Central memory CD8-positive, alpha-beta T cell (primary cell): ENCODE measurements around the gene PHC1.
"Not testable (repeated sequence)": the region's sequence is repeated elsewhere in the genome, so short reads cannot be mapped to it uniquely, and the experiment has no call there.

ENCODE experiments used
- ATAC-seq: fragments of 150-1000 bp; cut with Tn5 transposase; replicated peaks from 2 replicates; pipeline ENCODE4 v1.10.0; 2022; ENCODE audit warnings: mild to moderate bottlenecking, moderate FRiP score, moderate number of reproducible peaks; ENCODE audit not compliant: poor library complexity, severe bottlenecking; ENCODE audit errors: extremely low read depth
- DNase-seq, 2 donors: peaks; one replicate each; pipeline ENCODE4 v3.0.0; 2021; ENCODE audit warnings: low spot score in 2 of 2
- H3K27ac Mint-ChIP-seq: one replicate; pipeline ENCODE4 v1.8.0; 2022; ENCODE audit warnings: low read depth, mild to moderate bottlenecking, moderate library complexity, mixed read lengths
- H3K27me3 Mint-ChIP-seq: one replicate; pipeline ENCODE4 v1.8.0; 2022; ENCODE audit warnings: mixed read lengths
- H3K36me3 Mint-ChIP-seq: one replicate; pipeline ENCODE4 v1.8.0; 2022; ENCODE audit warnings: mild to moderate bottlenecking, moderate library complexity, mixed read lengths; ENCODE audit not compliant: insufficient read depth
- H3K4me1 Mint-ChIP-seq: one replicate; pipeline ENCODE4 v1.8.0; 2022; ENCODE audit warnings: mixed read lengths
- H3K4me3 Mint-ChIP-seq: one replicate; pipeline ENCODE4 v1.8.0; 2022; ENCODE audit warnings: mild to moderate bottlenecking, moderate library complexity, mixed read lengths
- H3K9me3 Mint-ChIP-seq: one replicate; pipeline ENCODE4 v1.8.0; 2022; ENCODE audit warnings: mixed read lengths

The PHC1 gene

GRCh38 chr12:8894986-8895385 is 19.3 kb upstream of the PHC1 start:
- peaks cover 6% of the 10 kb centered on the region for H3K4me1 Mint-ChIP-seq

DNA sequence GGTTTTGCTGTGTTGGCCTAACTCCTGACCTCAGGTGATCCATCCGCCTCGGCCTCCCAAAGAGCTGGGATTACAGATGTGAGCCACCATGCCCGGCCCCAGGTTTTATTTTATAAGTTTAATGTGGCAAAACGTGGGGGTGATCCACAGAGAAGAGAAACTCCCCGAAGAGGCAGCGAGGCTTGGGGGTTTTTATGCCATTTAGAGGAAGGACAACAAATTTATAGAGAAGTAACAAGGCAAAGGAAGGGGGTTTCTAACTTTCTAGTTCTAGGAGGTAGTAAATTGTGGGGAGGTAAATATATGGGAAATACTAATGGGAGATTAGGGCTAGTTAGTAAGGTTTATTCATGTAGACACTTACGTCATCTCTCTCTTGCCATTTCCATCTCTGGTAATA is 17.2 kb upstream of the PHC1 start:
- Mint-ChIP-seq H3K4me1 (no peaks in the 10 kb centered on the region), H3K36me3 (no peaks in the 10 kb centered on the region), H3K27ac (no peak overlapping the region), H3K9me3 (no peaks in the 10 kb centered on the region), H3K4me3 (no peak overlapping the region), H3K27me3 (no peaks in the 10 kb centered on the region)
- ATAC-seq (no peak), DNase-seq (no peak)

More at GRCh38 chr12:8894986-8895385, 19.3 kb upstream of the PHC1 start:
- Mint-ChIP-seq H3K4me3 (no peak overlapping the region), H3K36me3 (no peaks in the 10 kb centered on the region), H3K27ac (no peak overlapping the region), H3K27me3 (no peaks in the 10 kb centered on the region), H3K9me3 (no peaks in the 10 kb centered on the region)
- DNase-seq, result no peak
- no peak for ATAC-seq

GRCh38 chr12:8899830-8900229 is 14.5 kb upstream of the PHC1 start:
- H3K27me3 Mint-ChIP-seq, result peaks cover 11% of the 10 kb centered on the region
- no peak for DNase-seq
- no peaks in the 10 kb centered on the region for H3K36me3 Mint-ChIP-seq
- H3K27ac Mint-ChIP-seq, result no peak overlapping the region
- no peak for ATAC-seq
- H3K9me3 Mint-ChIP-seq, result no peaks in the 10 kb centered on the region
- H3K4me1 Mint-ChIP-seq, result no peaks in the 10 kb centered on the region
- no peak overlapping the region for H3K4me3 Mint-ChIP-seq

GRCh38 chr12:8902703-8903102 is 11.6 kb upstream of the PHC1 start:
- H3K4me3 Mint-ChIP-seq, H3K9me3 Mint-ChIP-seq, H3K4me1 Mint-ChIP-seq, ATAC-seq, DNase-seq, H3K27ac Mint-ChIP-seq, H3K36me3 Mint-ChIP-seq: not testable (repeated sequence)
- peaks cover 11% of the 10 kb centered on the region for H3K27me3 Mint-ChIP-seq

GRCh38 chr12:8903646-8904045 is 10.7 kb upstream of the PHC1 start:
- Mint-ChIP-seq H3K27me3 (peaks cover 11% of the 10 kb centered on the region), H3K9me3 (no peaks in the 10 kb centered on the region), H3K4me3 (no peak overlapping the region), H3K4me1 (no peaks in the 10 kb centered on the region), H3K27ac (no peak overlapping the region), H3K36me3 (no peaks in the 10 kb centered on the region)
- DNase-seq (no peak), ATAC-seq (no peak)

DNA sequence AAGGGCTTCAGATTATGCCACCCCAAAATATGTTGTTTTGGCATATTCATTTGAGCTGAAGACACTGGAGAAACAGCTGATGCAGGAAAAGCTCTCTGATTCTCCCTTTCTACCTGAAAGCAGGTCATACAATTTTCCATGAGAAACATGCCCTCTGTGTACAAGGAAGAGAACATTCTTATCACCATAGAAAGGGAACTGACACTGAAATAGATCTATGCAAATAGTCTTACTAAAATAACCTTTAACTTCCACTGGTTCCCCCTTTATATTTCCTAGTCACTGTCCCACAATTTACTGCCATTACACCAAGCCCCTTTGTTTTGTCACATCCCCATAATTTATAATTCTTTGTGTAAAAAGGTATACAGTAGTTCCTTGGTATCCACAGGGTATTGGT is 9.6 kb upstream of the PHC1 start:
- H3K27me3 Mint-ChIP-seq, result peaks cover 11% of the 10 kb centered on the region
- H3K9me3 Mint-ChIP-seq, result no peaks in the 10 kb centered on the region
- no peaks in the 10 kb centered on the region for H3K36me3 Mint-ChIP-seq
- no peak overlapping the region for H3K4me3 Mint-ChIP-seq
- H3K27ac Mint-ChIP-seq, result no peak overlapping the region
- ATAC-seq (no peak), DNase-seq (no peak)
- H3K4me1 Mint-ChIP-seq, result no peaks in the 10 kb centered on the region

GRCh38 chr12:8905546-8905945 is 8.8 kb upstream of the PHC1 start:
- Mint-ChIP-seq H3K36me3 (no peaks in the 10 kb centered on the region), H3K27ac (no peak overlapping the region), H3K27me3 (peaks cover 11% of the 10 kb centered on the region), H3K9me3 (no peaks in the 10 kb centered on the region), H3K4me3 (no peak overlapping the region), H3K4me1 (no peaks in the 10 kb centered on the region)
- ATAC-seq, result no peak
- no peak for DNase-seq

DNA sequence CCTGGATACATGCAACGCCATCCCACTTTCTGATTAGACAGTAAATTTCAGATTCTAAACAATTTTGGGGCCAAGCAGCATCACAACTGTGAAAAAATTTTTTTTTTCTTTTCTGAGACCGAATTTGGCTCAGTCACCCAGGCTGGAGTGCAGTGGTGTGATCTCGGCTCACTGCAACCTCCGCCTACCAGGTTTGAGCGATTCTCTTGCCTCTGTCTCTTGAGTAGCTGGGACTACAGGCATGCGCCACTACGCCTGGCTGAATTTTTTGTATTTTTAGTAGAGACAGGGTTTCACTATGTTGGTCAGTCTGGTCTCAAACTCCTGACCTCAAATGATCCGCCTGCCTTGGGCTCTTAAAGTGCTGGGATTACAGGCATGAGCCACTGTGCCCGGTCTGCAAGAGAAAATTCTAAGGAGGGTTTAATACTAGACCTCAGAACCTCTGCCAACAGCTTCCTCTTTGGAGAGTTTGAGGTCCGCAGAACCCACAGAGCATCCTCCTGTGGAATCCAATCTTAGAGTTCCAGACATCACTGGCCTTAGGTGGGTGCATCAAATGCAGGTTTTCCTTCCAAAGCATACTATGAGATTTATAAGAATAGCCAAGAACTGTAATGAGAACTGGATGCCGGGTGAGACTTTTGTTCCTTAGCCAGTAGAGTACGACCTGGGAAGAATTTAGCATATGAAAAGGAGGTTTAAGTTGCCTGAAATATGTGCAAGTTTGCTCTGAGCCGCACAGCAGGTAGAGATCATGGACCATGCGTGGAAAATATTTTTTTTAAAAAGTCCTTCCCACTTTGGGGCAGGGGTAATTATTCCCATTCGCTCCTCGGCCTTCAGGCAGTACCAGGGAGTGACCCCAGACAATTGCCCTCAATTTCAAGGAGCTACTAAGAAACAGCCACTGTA is 7.8 kb upstream of the PHC1 start:
- DNase-seq (no peak), ATAC-seq (no peak)
- Mint-ChIP-seq H3K4me3 (no peak overlapping the region), H3K27me3 (peaks cover 11% of the 10 kb centered on the region), H3K27ac (no peak overlapping the region), H3K4me1 (no peaks in the 10 kb centered on the region), H3K9me3 (no peaks in the 10 kb centered on the region), H3K36me3 (no peaks in the 10 kb centered on the region)

DNA sequence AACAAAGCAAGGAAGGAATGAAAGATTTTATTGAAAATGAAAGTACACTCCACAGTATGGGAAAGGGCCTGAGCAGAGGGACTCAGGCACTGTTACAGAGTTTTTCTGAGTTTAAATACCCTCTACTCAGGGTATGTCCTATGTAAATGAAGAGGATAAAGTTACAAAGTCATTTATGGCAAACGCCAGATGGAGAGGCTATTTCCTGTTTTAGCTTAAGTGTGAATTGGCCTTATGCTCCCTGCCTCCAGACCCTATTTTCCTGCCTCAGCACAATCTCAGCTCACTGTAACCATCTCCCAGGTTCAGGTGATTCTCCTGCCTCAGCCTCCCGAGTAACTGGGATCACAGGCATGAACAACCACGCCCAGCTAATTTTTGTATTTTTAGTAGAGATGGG is 6.8 kb upstream of the PHC1 start:
- no peak for ATAC-seq
- Mint-ChIP-seq H3K4me1 (no peaks in the 10 kb centered on the region), H3K4me3 (no peak overlapping the region), H3K36me3 (no peaks in the 10 kb centered on the region), H3K9me3 (no peaks in the 10 kb centered on the region), H3K27me3 (peaks cover 11% of the 10 kb centered on the region), H3K27ac (no peak overlapping the region)
- DNase-seq, result no peak

DNA sequence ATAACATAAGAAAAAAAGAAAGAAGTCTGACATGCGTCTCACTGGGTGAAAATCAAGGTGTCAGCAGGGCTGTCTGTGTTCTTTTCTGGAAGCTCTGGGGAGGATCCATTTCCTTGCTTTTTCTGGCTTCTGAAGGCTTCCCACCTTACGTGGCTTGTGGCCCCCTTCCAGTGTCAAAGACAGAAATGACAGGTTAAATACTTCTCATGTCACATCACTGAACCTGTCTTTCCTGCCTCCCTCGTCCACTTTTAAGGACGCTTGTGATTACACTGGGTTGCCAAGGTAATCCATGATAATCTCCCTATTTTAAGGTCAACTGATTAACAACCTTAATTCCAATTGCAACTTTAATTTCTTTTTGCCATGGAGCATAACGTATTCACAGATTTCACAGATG is 4.6 kb upstream of the PHC1 start:
- DNase-seq (no peak), ATAC-seq (no peak)
- Mint-ChIP-seq H3K27ac (no peak overlapping the region), H3K4me3 (no peak overlapping the region), H3K36me3 (peaks cover 4% of the 10 kb centered on the region), H3K4me1 (peaks cover 13% of the 10 kb centered on the region), H3K9me3 (no peaks in the 10 kb centered on the region), H3K27me3 (no peaks in the 10 kb centered on the region)

GRCh38 chr12:8911606-8912268 is 2.6 kb upstream of the PHC1 start:
- ATAC-seq, result no peak
- Mint-ChIP-seq H3K4me1 (peaks cover 13% of the 10 kb centered on the region), H3K9me3 (no peaks in the 10 kb centered on the region), H3K36me3 (peaks cover 4% of the 10 kb centered on the region), H3K27ac (no peak overlapping the region), H3K27me3 (no peaks in the 10 kb centered on the region), H3K4me3 (no peak overlapping the region)
- no peak for DNase-seq

DNA sequence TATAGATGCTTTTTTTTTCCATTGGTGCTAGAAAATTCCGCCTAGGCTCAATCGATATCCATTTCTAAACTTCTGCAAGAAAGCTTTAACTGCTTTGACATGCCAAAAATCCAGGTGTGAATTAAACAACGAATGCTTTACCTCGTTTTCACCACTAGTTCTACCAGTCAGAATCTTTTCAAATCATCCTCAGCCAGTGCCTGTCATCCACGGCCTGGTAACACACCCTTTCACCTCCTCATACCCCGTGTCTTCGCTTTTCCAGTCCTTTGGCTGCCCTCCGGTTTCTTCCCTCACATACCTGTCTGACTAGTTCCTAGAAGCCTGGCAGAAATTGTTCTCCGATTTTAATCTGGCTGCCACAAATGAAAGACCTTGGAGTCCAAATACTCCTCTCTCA is 1.4 kb upstream of the PHC1 start:
- peaks cover 13% of the 10 kb centered on the region for H3K4me1 Mint-ChIP-seq
- no peak overlapping the region for H3K27ac Mint-ChIP-seq
- no peaks in the 10 kb centered on the region for H3K27me3 Mint-ChIP-seq
- H3K36me3 Mint-ChIP-seq, result peaks cover 4% of the 10 kb centered on the region
- ATAC-seq (no peak), DNase-seq (no peak)
- no peak overlapping the region for H3K4me3 Mint-ChIP-seq
- no peaks in the 10 kb centered on the region for H3K9me3 Mint-ChIP-seq

GRCh38 chr12:8913702-8914032 is 642 bp upstream of the PHC1 start:
- no peak overlapping the region for H3K27ac Mint-ChIP-seq
- H3K4me3 Mint-ChIP-seq, result no peak overlapping the region
- H3K36me3 Mint-ChIP-seq, result peaks cover 6% of the 10 kb centered on the region
- peaks cover 13% of the 10 kb centered on the region for H3K4me1 Mint-ChIP-seq
- no peaks in the 10 kb centered on the region for H3K9me3 Mint-ChIP-seq
- H3K27me3 Mint-ChIP-seq, result no peaks in the 10 kb centered on the region
- DNase-seq, result no peak
- no peak for ATAC-seq
